GM19351 (cell line): ENCODE measurements around the gene CLDN9.
A peak's percentile ranks its signal among the peaks of the same experiment; 100 is the strongest.

ENCODE experiments used
- ATAC-seq: cut with Tn5 transposase; IDR thresholded peaks from one replicate; pipeline ENCODE4 v1.9.1; 2021; ENCODE audit warnings: mild to moderate bottlenecking, moderate library complexity; ENCODE audit not compliant: unreplicated experiment

The CLDN9 gene

GRCh38 chr16:2974319-2975056 is 38.2 kb upstream of the CLDN9 start:
- ATAC-seq = no peak

- no peak for ATAC-seq
Observed at GRCh38 chr16:2975161-2975795, 37.4 kb upstream of the CLDN9 start.

- ATAC-seq = no peak
Observed at GRCh38 chr16:2976201-2976600, 36.5 kb upstream of the CLDN9 start.

GRCh38 chr16:2976673-2977072 is 36.0 kb upstream of the CLDN9 start:
- no peak for ATAC-seq

- no peak for ATAC-seq
Observed at GRCh38 chr16:2977440-2977839, 35.3 kb upstream of the CLDN9 start.

GRCh38 chr16:2979669-2980226 is 33.0 kb upstream of the CLDN9 start:
- peak; percentile 5 for ATAC-seq

- ATAC-seq = peak; percentile 75
Observed at GRCh38 chr16:2980227-2981176, 32.2 kb upstream of the CLDN9 start, which contains the start of gene PKMYT1. PKMYT1 (minus strand) TSS chr16:2980446; CDS start chr16:2979657, 789 bp downstream.

GRCh38 chr16:2981177-2981898 is 31.4 kb upstream of the CLDN9 start:
- ATAC-seq = no peak

- no peak for ATAC-seq
Observed at GRCh38 chr16:2981899-2982250, 30.8 kb upstream of the CLDN9 start.

GRCh38 chr16:2982402-2982801 is 30.3 kb upstream of the CLDN9 start:
- no peak for ATAC-seq

- ATAC-seq = no peak
Observed at GRCh38 chr16:2983706-2984136, 29.0 kb upstream of the CLDN9 start.

GRCh38 chr16:2985462-2985861 is 27.3 kb upstream of the CLDN9 start:
- ATAC-seq = no peak

GRCh38 chr16:2985893-2986355 is 26.8 kb upstream of the CLDN9 start:
- ATAC-seq = no peak

GRCh38 chr16:2986623-2987188 is 26.0 kb upstream of the CLDN9 start:
- ATAC-seq = no peak

GRCh38 chr16:2987286-2987685 is 25.4 kb upstream of the CLDN9 start:
- ATAC-seq = no peak

- no peak for ATAC-seq
Observed at GRCh38 chr16:2987833-2988232, 24.9 kb upstream of the CLDN9 start.

GRCh38 chr16:2988590-2989099 is 24.1 kb upstream of the CLDN9 start:
- ATAC-seq = no peak

GRCh38 chr16:2990891-2991290 is 21.8 kb upstream of the CLDN9 start:
- ATAC-seq = no peak

- ATAC-seq = no peak
Observed at GRCh38 chr16:2991566-2992261, 21.0 kb upstream of the CLDN9 start.
